NCI-H524 treated with DMSO at 0.1 percent for 48 hours (cell line): ENCODE results near the gene SRPRB.
A peak's percentile ranks its signal among the peaks of the same experiment; 100 is the strongest.

Experiments
- DNase-seq: peaks from one replicate; lab custom pipeline; 2025; lab: John Stamatoyannopoulos, UW

SRPRB gene

GRCh38 chr3:133805702-133806475 lies at the start of gene SRPRB:
Gene SRPRB (plus strand): TSS chr3:133805815. CDS start chr3:133805849, 34 bp downstream.
- DNase-seq: peak; percentile 76

- peak; percentile 63 for DNase-seq
Measured at GRCh38 chr3:133756716-133757694, 48.6 kb upstream of the SRPRB start.

GRCh38 chr3:133757701-133758567 lies 47.7 kb upstream of the SRPRB start:
- DNase-seq: no peak

GRCh38 chr3:133758568-133758928 lies 47.1 kb upstream of the SRPRB start:
- no peak for DNase-seq

- no peak for DNase-seq
Measured at GRCh38 chr3:133758964-133759739, 46.5 kb upstream of the SRPRB start.

- no peak for DNase-seq
Measured at GRCh38 chr3:133759740-133760305, 45.8 kb upstream of the SRPRB start.

GRCh38 chr3:133760916-133761315 lies 44.7 kb upstream of the SRPRB start:
- DNase-seq: no peak

- DNase-seq: no peak
Measured at GRCh38 chr3:133761605-133762484, 43.8 kb upstream of the SRPRB start.

GRCh38 chr3:133762539-133762938 lies 43.1 kb upstream of the SRPRB start:
- DNase-seq: no peak

- DNase-seq: peak; percentile 16
Measured at GRCh38 chr3:133763797-133764683, 41.6 kb upstream of the SRPRB start.

- no peak for DNase-seq
Measured at GRCh38 chr3:133765256-133765655, 40.4 kb upstream of the SRPRB start.

- no peak for DNase-seq
Measured at GRCh38 chr3:133767607-133768006, 38.0 kb upstream of the SRPRB start.

- DNase-seq: no peak
Measured at GRCh38 chr3:133769536-133769935, 36.1 kb upstream of the SRPRB start.

GRCh38 chr3:133773732-133774131 lies 31.9 kb upstream of the SRPRB start:
- DNase-seq: no peak

- DNase-seq: no peak
Measured at GRCh38 chr3:133775309-133775708, 30.3 kb upstream of the SRPRB start.

- no peak for DNase-seq
Measured at GRCh38 chr3:133775835-133776234, 29.8 kb upstream of the SRPRB start.

GRCh38 chr3:133776794-133777438 lies 28.7 kb upstream of the SRPRB start:
- DNase-seq: no peak
